Measurements from ENCODE around the gene RELB.
A peak's percentile ranks its signal among the peaks of the same experiment; 100 is the strongest.

The RELB gene

DNA sequence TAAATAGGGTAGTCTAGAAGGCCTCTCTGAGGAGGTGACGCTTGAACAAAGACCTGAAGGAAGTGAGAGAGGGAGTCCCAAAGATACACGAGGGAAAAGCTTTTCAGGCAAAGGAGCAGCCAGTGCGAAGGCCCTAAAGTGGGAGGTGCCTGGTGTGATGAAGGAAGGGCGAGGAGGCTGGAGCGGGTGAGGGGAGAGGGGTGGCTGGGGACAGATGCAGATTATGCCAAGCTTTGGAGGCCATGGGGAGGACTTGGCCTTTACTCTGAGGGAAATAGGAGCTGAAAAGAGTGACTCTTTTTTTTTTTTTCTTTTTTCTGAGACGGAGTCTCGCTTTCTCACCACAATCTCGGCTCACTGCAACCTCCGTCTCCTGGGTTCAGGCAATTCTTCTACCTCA is 43.2 kb upstream of the RELB start:
- Histone ChIP-seq H3K36me3 (ENCODE audit: control insufficient read depth in 4 of 4, insufficient read depth in 4 of 4, low read length in 3 of 4) (peaks cover 0 to 37% (median 16%) of the 10 kb centered on the region in 4 experiments), H3K4me3 (ENCODE audit: control insufficient read depth in 1 of 7, extremely low read depth in 1 of 7, insufficient read depth in 4 of 7, low read depth in 2 of 7, low read length in 6 of 7) (no peak overlapping the region), H3K9me3 (ENCODE audit: control extremely low read depth in 1 of 5, control insufficient read depth in 4 of 5, insufficient read depth in 2 of 5, low read depth in 1 of 5, low read length in 4 of 5) (no peaks in the 10 kb centered on the region), H3K27me3 (replicated peaks in 2 of 5; ENCODE audit: control insufficient read depth in 4 of 5, insufficient read depth in 5 of 5, low read length in 4 of 5) (no peaks in the 10 kb centered on the region), H3K27ac (ENCODE audit: insufficient read depth in 1 of 2, low read depth in 1 of 2, low read length in 2 of 2, poor library complexity in 1 of 2, severe bottlenecking in 2 of 2) (no peak overlapping the region), H3K4me1 (ENCODE audit: control extremely low read depth in 1 of 4, control insufficient read depth in 4 of 4, insufficient read depth in 4 of 4, low read length in 3 of 4) (peaks cover 14 to 36% (median 30%) of the 10 kb centered on the region in 4 experiments)
- POLR2A ChIA-PET: interaction anchor here (0.6 kb wide), 1 partner anchor 80 kb away, joined by 3 read pairs; no protein-coding TSS in a partner anchor
- WGBS (ENCODE audit: insufficient coverage): 90% methylated on average over 3 of the region's 9 CpGs
- CTCF ChIA-PET: interaction anchor here (1.0 to 10.4 kb wide), 4 partner anchors 10 to 55 kb away, joined by 3 to 102 read pairs (median 3); partner anchors contain the start of gene APOE
- no peak for DNase-seq

DNA sequence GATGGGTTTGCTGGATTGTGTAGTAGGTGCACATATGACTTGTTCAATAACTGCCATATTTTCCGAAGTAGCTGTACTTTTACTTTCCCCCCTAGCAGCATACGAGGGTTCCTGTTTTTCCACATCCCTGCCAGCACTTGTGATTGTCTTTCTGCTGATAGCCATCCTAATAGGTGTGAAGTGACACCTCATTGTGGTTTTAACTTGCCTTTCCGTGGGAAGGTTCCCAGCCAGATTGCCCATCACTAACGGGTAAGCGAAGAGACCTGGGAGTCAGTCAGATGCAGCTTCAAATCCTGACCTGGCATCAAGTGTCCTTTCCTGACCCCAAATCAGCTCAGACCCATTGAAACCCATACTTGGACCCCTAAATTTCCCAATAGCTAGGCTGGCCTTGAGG is 41.6 kb upstream of the RELB start:
- Histone ChIP-seq H3K9me3 (ENCODE audit: control extremely low read depth in 1 of 5, control insufficient read depth in 4 of 5, insufficient read depth in 2 of 5, low read depth in 1 of 5, low read length in 4 of 5) (no peaks in the 10 kb centered on the region), H3K27me3 (replicated peaks in 2 of 5; ENCODE audit: control insufficient read depth in 4 of 5, insufficient read depth in 5 of 5, low read length in 4 of 5) (no peaks in the 10 kb centered on the region), H3K4me3 (ENCODE audit: control insufficient read depth in 1 of 7, extremely low read depth in 1 of 7, insufficient read depth in 4 of 7, low read depth in 2 of 7, low read length in 6 of 7) (no peak overlapping the region), H3K36me3 (ENCODE audit: control insufficient read depth in 4 of 4, insufficient read depth in 4 of 4, low read length in 3 of 4) (peaks cover 2 to 40% (median 21%) of the 10 kb centered on the region in 4 experiments), H3K27ac (ENCODE audit: insufficient read depth in 1 of 2, low read depth in 1 of 2, low read length in 2 of 2, poor library complexity in 1 of 2, severe bottlenecking in 2 of 2) (peak overlapping the region; percentile 29 to 40), H3K4me1 (ENCODE audit: control extremely low read depth in 1 of 4, control insufficient read depth in 4 of 4, insufficient read depth in 4 of 4, low read length in 3 of 4) (peaks cover 9 to 24% (median 21%) of the 10 kb centered on the region in 4 experiments)
- POLR2A ChIA-PET: interaction anchor here (0.9 kb wide), 1 partner anchor 18 kb away, joined by 3 read pairs; no protein-coding TSS in a partner anchor
- no peak for DNase-seq
- WGBS (ENCODE audit: insufficient coverage): 96% methylated on average over 5 of the region's 5 CpGs
- CTCF ChIA-PET: interaction anchor here (1.0 to 2.2 kb wide), 3 partner anchors 8 to 49 kb away, joined by 3 to 8 read pairs (median 5); no protein-coding TSS in a partner anchor

DNA sequence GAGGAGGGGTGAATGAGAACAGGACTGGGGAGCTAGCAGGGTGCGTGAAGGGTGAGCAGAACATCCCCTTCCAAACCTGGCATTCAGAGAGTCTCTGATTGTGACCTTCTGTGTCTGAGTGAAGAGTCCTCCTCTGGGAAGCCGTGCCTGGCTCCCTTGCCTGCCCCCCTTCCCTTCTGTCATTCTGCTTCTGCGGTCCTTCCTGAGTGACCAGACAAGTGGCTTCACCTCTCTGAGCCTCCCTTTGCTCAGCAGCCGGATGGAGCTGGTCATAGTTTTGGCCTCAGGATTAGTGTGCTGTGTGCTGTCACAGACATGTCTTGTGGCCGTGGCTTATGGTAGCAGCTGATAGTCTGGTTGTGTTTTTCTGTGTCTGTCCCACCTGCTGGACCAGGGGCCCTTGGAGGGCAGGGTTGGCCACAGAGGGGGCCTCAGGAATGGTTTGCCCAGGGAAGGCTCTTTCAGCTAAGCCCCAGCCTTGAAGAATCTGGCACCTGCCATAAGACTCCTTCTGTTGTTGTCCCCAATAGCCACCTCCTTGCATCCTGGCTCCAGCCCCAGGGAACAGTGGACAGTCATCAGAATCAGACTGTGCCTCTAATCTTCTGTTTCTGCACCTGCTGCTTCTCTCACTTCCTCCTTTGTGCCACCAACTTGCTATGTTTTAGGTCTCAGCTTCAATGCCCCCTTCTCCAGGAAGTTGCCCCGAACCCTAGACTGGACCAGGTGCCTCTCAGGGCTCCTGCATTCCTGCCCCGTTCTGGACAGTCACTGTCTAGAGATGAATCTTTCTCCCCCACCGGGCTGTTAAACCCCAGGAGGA is 40.1 kb upstream of the RELB start:
- ChIA-PET CTCF (interaction anchor here (1.3 to 2.2 kb wide), 2 partner anchors 10 to 50 kb away, joined by 5 to 8 read pairs; no protein-coding TSS in a partner anchor), POLR2A (interaction anchor here (1.1 kb wide), 1 partner anchor 10 kb away, joined by 3 read pairs; no protein-coding TSS in a partner anchor)
- Histone ChIP-seq H3K27me3 (replicated peaks in 2 of 5; ENCODE audit: control insufficient read depth in 4 of 5, insufficient read depth in 5 of 5, low read length in 4 of 5) (no peaks in the 10 kb centered on the region), H3K4me3 (ENCODE audit: control insufficient read depth in 1 of 7, extremely low read depth in 1 of 7, insufficient read depth in 4 of 7, low read depth in 2 of 7, low read length in 6 of 7) (no peak overlapping the region), H3K4me1 (ENCODE audit: control extremely low read depth in 1 of 4, control insufficient read depth in 4 of 4, insufficient read depth in 4 of 4, low read length in 3 of 4) (peaks cover 5 to 20% (median 15%) of the 10 kb centered on the region in 4 experiments), H3K36me3 (ENCODE audit: control insufficient read depth in 4 of 4, insufficient read depth in 4 of 4, low read length in 3 of 4) (peaks cover 5 to 44% (median 26%) of the 10 kb centered on the region in 4 experiments), H3K9me3 (ENCODE audit: control extremely low read depth in 1 of 5, control insufficient read depth in 4 of 5, insufficient read depth in 2 of 5, low read depth in 1 of 5, low read length in 4 of 5) (no peaks in the 10 kb centered on the region), H3K27ac (ENCODE audit: insufficient read depth in 1 of 2, low read depth in 1 of 2, low read length in 2 of 2, poor library complexity in 1 of 2, severe bottlenecking in 2 of 2) (peak overlapping the region; percentile 18 to 62)
- 69% methylated on average over 5 of the region's 8 CpGs for WGBS (ENCODE audit: insufficient coverage)
- DNase-seq: no peak

DNA sequence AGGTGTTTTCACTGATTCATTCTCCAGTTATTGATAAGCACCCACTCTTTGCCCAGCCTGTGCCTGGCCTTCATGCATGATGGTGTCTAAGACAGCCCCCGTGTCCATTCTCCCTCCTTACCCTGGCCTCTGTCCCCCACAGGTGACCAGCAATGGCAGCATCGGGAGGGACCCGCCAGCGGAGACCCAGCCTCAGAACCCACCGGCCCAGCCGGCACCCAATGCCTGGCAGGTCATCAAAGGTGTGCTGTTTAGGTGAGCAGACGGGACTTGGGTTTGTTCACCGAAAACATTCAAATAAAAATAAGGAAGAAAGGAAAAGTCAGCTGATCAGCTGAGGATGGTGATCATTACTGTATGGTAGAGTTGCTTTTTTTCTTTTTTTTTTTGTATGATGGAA is 39.4 kb upstream of the RELB start:
- Histone ChIP-seq H3K4me3 (ENCODE audit: control insufficient read depth in 1 of 7, extremely low read depth in 1 of 7, insufficient read depth in 4 of 7, low read depth in 2 of 7, low read length in 6 of 7) (no peak overlapping the region), H3K36me3 (ENCODE audit: control insufficient read depth in 4 of 4, insufficient read depth in 4 of 4, low read length in 3 of 4) (peaks cover 5 to 48% (median 28%) of the 10 kb centered on the region in 4 experiments), H3K27me3 (replicated peaks in 2 of 5; ENCODE audit: control insufficient read depth in 4 of 5, insufficient read depth in 5 of 5, low read length in 4 of 5) (no peaks in the 10 kb centered on the region), H3K9me3 (ENCODE audit: control extremely low read depth in 1 of 5, control insufficient read depth in 4 of 5, insufficient read depth in 2 of 5, low read depth in 1 of 5, low read length in 4 of 5) (no peaks in the 10 kb centered on the region), H3K27ac (ENCODE audit: insufficient read depth in 1 of 2, low read depth in 1 of 2, low read length in 2 of 2, poor library complexity in 1 of 2, severe bottlenecking in 2 of 2) (peak overlapping the region in 1 of 2 experiments; percentile 62), H3K4me1 (ENCODE audit: control extremely low read depth in 1 of 4, control insufficient read depth in 4 of 4, insufficient read depth in 4 of 4, low read length in 3 of 4) (peaks cover 0 to 13% (median 8%) of the 10 kb centered on the region in 4 experiments)
- DNase-seq: no peak
- ChIA-PET CTCF (no interaction called here), POLR2A (interaction anchor here (1.1 kb wide), 1 partner anchor 9 kb away, joined by 3 read pairs; no protein-coding TSS in a partner anchor)
- 100% methylated on average over 3 of the region's 8 CpGs for WGBS (ENCODE audit: insufficient coverage)

DNA sequence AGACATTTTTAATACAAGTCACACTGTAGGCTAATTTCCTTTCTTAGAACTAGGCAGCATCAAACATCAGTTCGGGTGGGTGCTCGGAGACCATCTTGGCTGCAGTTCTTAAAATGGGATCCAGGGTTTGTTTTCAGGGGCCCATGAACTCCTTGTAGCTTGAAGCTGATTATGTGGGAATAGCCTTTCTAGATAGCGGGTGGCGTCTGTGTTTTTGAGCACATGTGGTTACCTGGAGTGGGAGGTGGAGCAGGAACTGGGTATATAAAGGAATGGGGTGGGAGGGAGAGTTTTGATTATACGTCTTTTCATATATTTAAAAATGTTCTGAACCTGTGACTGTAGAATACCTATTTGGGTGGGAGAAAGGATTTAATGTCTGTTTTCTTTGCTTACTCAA is 33.1 kb upstream of the RELB start:
- no peak for DNase-seq
- ChIA-PET POLR2A (no interaction called here), CTCF (interaction anchor here (1.3 kb wide), 1 partner anchor 10 kb away, joined by 3 read pairs; no protein-coding TSS in a partner anchor)
- Histone ChIP-seq H3K27me3 (replicated peaks in 2 of 5; ENCODE audit: control insufficient read depth in 4 of 5, insufficient read depth in 5 of 5, low read length in 4 of 5) (no peaks in the 10 kb centered on the region), H3K4me1 (ENCODE audit: control extremely low read depth in 1 of 4, control insufficient read depth in 4 of 4, insufficient read depth in 4 of 4, low read length in 3 of 4) (no peaks in the 10 kb centered on the region), H3K9me3 (ENCODE audit: control extremely low read depth in 1 of 5, control insufficient read depth in 4 of 5, insufficient read depth in 2 of 5, low read depth in 1 of 5, low read length in 4 of 5) (no peaks in the 10 kb centered on the region), H3K27ac (ENCODE audit: insufficient read depth in 1 of 2, low read depth in 1 of 2, low read length in 2 of 2, poor library complexity in 1 of 2, severe bottlenecking in 2 of 2) (no peak overlapping the region), H3K36me3 (ENCODE audit: control insufficient read depth in 4 of 4, insufficient read depth in 4 of 4, low read length in 3 of 4) (peaks cover 7 to 41% (median 30%) of the 10 kb centered on the region in 4 experiments), H3K4me3 (ENCODE audit: control insufficient read depth in 1 of 7, extremely low read depth in 1 of 7, insufficient read depth in 4 of 7, low read depth in 2 of 7, low read length in 6 of 7) (no peak overlapping the region)
- 98% methylated on average over 5 of the region's 5 CpGs for WGBS (ENCODE audit: insufficient coverage)

DNA sequence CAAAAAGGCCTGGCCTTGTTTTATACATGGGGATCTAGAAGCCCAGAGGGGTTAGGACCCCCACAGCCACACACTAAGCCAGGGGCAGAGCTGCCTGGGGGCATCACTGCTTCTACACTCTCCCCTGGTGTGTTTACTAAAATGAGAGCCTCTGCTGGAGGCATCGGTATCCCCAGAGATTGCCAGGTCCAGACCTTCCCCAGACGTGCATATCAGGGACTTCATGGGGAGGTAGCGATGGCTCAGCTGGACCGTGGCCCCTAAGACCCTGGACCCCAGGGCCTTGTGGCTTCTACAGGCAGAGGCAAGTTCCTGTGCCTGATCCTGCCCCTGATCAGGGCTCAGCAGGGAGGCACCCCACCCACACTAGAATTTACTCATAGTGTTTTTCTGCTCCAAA is 32.6 kb upstream of the RELB start:
- no peaks in the 10 kb centered on the region for H3K27me3 ChIP-seq (replicated peaks in 2 of 5; ENCODE audit: control insufficient read depth in 4 of 5, insufficient read depth in 5 of 5, low read length in 4 of 5)
- H3K9me3 ChIP-seq (ENCODE audit: control extremely low read depth in 1 of 5, control insufficient read depth in 4 of 5, insufficient read depth in 2 of 5, low read depth in 1 of 5, low read length in 4 of 5): no peaks in the 10 kb centered on the region
- ChIA-PET POLR2A (no interaction called here), CTCF (interaction anchor here (1.1 to 1.3 kb wide), 2 partner anchors 11 kb away, joined by 3 read pairs; no protein-coding TSS in a partner anchor)
- H3K27ac ChIP-seq (ENCODE audit: insufficient read depth in 1 of 2, low read depth in 1 of 2, low read length in 2 of 2, poor library complexity in 1 of 2, severe bottlenecking in 2 of 2): no peak overlapping the region
- no peaks in the 10 kb centered on the region for H3K4me1 ChIP-seq (ENCODE audit: control extremely low read depth in 1 of 4, control insufficient read depth in 4 of 4, insufficient read depth in 4 of 4, low read length in 3 of 4)
- H3K4me3 ChIP-seq (ENCODE audit: control insufficient read depth in 1 of 7, extremely low read depth in 1 of 7, insufficient read depth in 4 of 7, low read depth in 2 of 7, low read length in 6 of 7): no peak overlapping the region
- no peak for DNase-seq
- 96% methylated on average over 4 of the region's 4 CpGs for WGBS (ENCODE audit: insufficient coverage)
- H3K36me3 ChIP-seq (ENCODE audit: control insufficient read depth in 4 of 4, insufficient read depth in 4 of 4, low read length in 3 of 4): peaks cover 8 to 46% (median 32%) of the 10 kb centered on the region in 4 experiments

DNA sequence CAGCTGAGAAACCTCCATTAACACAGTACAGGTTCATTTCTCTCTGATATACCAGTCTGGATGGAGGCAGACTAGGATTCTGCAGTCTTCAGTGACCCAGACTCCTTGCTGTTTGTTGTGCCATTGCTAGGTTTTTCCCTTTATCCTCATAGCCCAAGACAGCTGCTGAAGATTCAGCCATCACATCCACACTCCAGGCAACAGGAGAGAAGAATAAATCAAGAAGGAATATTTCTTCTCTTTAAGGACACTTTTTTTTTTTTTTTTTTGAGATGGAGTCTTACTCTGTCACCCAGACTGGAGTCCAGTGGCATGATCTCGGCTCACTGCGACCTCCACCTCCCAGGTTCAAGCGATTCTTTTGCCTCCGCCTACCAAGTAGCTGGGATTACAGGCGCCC is 31.8 kb upstream of the RELB start:
- H3K4me3 ChIP-seq (ENCODE audit: control insufficient read depth in 1 of 7, extremely low read depth in 1 of 7, insufficient read depth in 4 of 7, low read depth in 2 of 7, low read length in 6 of 7): no peak overlapping the region
- ChIA-PET CTCF (interaction anchor here (1.1 kb wide), 1 partner anchor 12 kb away, joined by 3 read pairs; no protein-coding TSS in a partner anchor), POLR2A (no interaction called here)
- DNase-seq: no peak
- H3K27ac ChIP-seq (ENCODE audit: insufficient read depth in 1 of 2, low read depth in 1 of 2, low read length in 2 of 2, poor library complexity in 1 of 2, severe bottlenecking in 2 of 2): no peak overlapping the region
- H3K4me1 ChIP-seq (ENCODE audit: control extremely low read depth in 1 of 4, control insufficient read depth in 4 of 4, insufficient read depth in 4 of 4, low read length in 3 of 4): no peaks in the 10 kb centered on the region
- no peaks in the 10 kb centered on the region for H3K27me3 ChIP-seq (replicated peaks in 2 of 5; ENCODE audit: control insufficient read depth in 4 of 5, insufficient read depth in 5 of 5, low read length in 4 of 5)
- WGBS (ENCODE audit: insufficient coverage): 100% methylated on average over 1 of the region's 5 CpGs
- H3K9me3 ChIP-seq (ENCODE audit: control extremely low read depth in 1 of 5, control insufficient read depth in 4 of 5, insufficient read depth in 2 of 5, low read depth in 1 of 5, low read length in 4 of 5): no peaks in the 10 kb centered on the region
- peaks cover 10 to 51% (median 36%) of the 10 kb centered on the region in 4 experiments for H3K36me3 ChIP-seq (ENCODE audit: control insufficient read depth in 4 of 4, insufficient read depth in 4 of 4, low read length in 3 of 4)

All from common myeloid progenitor, CD34-positive (primary cell).